Activated naive CD4-positive, alpha-beta T cell treated with anti-CD3 and anti-CD28 coated beads, Interleukin-2, amount 50 U/mL, for 24 hours (primary cell): ENCODE measurements around the gene C2.

Experiments used
- H3K27ac Mint-ChIP-seq: one replicate; pipeline ENCODE4 v1.8.0; 2021; ENCODE audit warnings: mild to moderate bottlenecking, mixed read lengths
- H3K27me3 Mint-ChIP-seq: one replicate; pipeline ENCODE4 v1.8.0; 2021; ENCODE audit warnings: mixed read lengths
- H3K36me3 Mint-ChIP-seq: one replicate; pipeline ENCODE4 v1.8.0; 2021; ENCODE audit warnings: mixed read lengths
- H3K4me1 Mint-ChIP-seq: one replicate; pipeline ENCODE4 v1.8.0; 2021; ENCODE audit warnings: mixed read lengths
- H3K4me3 Mint-ChIP-seq: one replicate; pipeline ENCODE4 v1.8.0; 2021; ENCODE audit warnings: mild to moderate bottlenecking, mixed read lengths
- H3K9me3 Mint-ChIP-seq: one replicate; pipeline ENCODE4 v1.8.0; 2021; ENCODE audit warnings: mixed read lengths

The C2 gene

GRCh38 chr6:31935021-31935420 lies 7.5 kb downstream of the C2 start:
- H3K4me1 Mint-ChIP-seq = no peaks in the 10 kb centered on the region
- H3K4me3 Mint-ChIP-seq = no peak overlapping the region
- H3K27ac Mint-ChIP-seq = no peak overlapping the region

GRCh38 chr6:31935823-31936222 lies 8.3 kb downstream of the C2 start:
- Mint-ChIP-seq H3K4me1 (no peaks in the 10 kb centered on the region), H3K9me3 (no peaks in the 10 kb centered on the region), H3K27ac (peak overlapping the region; percentile 30), H3K27me3 (peaks cover 3% of the 10 kb centered on the region), H3K4me3 (no peak overlapping the region), H3K36me3 (no peaks in the 10 kb centered on the region)

More at GRCh38 chr6:31935021-31935420, 7.5 kb downstream of the C2 start:
- Mint-ChIP-seq H3K36me3 (no peaks in the 10 kb centered on the region), H3K9me3 (no peaks in the 10 kb centered on the region), H3K27me3 (peaks cover 3% of the 10 kb centered on the region)

GRCh38 chr6:31940256-31940664 lies 12.7 kb downstream of the C2 start:
- Mint-ChIP-seq H3K4me3 (no peak overlapping the region), H3K27ac (no peak overlapping the region), H3K27me3 (peaks cover 2% of the 10 kb centered on the region), H3K36me3 (no peaks in the 10 kb centered on the region), H3K9me3 (no peaks in the 10 kb centered on the region), H3K4me1 (no peaks in the 10 kb centered on the region)

- Mint-ChIP-seq H3K4me3 (no peak overlapping the region), H3K36me3 (no peaks in the 10 kb centered on the region), H3K9me3 (no peaks in the 10 kb centered on the region), H3K4me1 (peaks cover 4% of the 10 kb centered on the region), H3K27me3 (peaks cover 2% of the 10 kb centered on the region), H3K27ac (no peak overlapping the region)
These were observed 16.2 kb downstream of the C2 start for GRCh38 chr6:31943742-31944141.

GRCh38 chr6:31945154-31945506 lies 17.6 kb downstream of the C2 start:
- no peaks in the 10 kb centered on the region for H3K36me3 Mint-ChIP-seq

GRCh38 chr6:31945507-31946369 lies 18.2 kb downstream of the C2 start, which contains the start of gene CFB:
Gene CFB (plus strand): TSS chr6:31946095. CDS start chr6:31946222, 127 bp downstream.
- Mint-ChIP-seq H3K4me3 (no peak within 1 kb of the TSS), H3K9me3 (no peaks in the 10 kb centered on the region), H3K36me3 (no peaks in the 10 kb centered on the region), H3K27ac (peak within 1 kb of the TSS; percentile 23), H3K4me1 (peaks cover 4% of the 10 kb centered on the region), H3K27me3 (peaks cover 2% of the 10 kb centered on the region)

More at GRCh38 chr6:31945154-31945506, 17.6 kb downstream of the C2 start:
- H3K4me3 Mint-ChIP-seq = no peak overlapping the region
- peak overlapping the region; percentile 23 for H3K27ac Mint-ChIP-seq
- H3K9me3 Mint-ChIP-seq = no peaks in the 10 kb centered on the region
- peaks cover 4% of the 10 kb centered on the region for H3K4me1 Mint-ChIP-seq
- peaks cover 2% of the 10 kb centered on the region for H3K27me3 Mint-ChIP-seq

GRCh38 chr6:31946370-31946885 lies 18.9 kb downstream of the C2 start:
- Mint-ChIP-seq H3K9me3 (no peaks in the 10 kb centered on the region), H3K27ac (no peak overlapping the region), H3K27me3 (peaks cover 2% of the 10 kb centered on the region), H3K36me3 (no peaks in the 10 kb centered on the region), H3K4me3 (no peak overlapping the region), H3K4me1 (peaks cover 4% of the 10 kb centered on the region)

- Mint-ChIP-seq H3K27ac (no peak overlapping the region), H3K4me3 (no peak overlapping the region), H3K4me1 (peaks cover 4% of the 10 kb centered on the region), H3K9me3 (no peaks in the 10 kb centered on the region), H3K27me3 (peaks cover 2% of the 10 kb centered on the region), H3K36me3 (no peaks in the 10 kb centered on the region)
These were observed 19.7 kb downstream of the C2 start for GRCh38 chr6:31947070-31947675.

- Mint-ChIP-seq H3K36me3 (peaks cover 3% of the 10 kb centered on the region), H3K4me3 (no peak overlapping the region), H3K4me1 (peaks cover 4% of the 10 kb centered on the region), H3K27me3 (no peaks in the 10 kb centered on the region), H3K9me3 (no peaks in the 10 kb centered on the region), H3K27ac (no peak overlapping the region)
These were observed 20.3 kb downstream of the C2 start for GRCh38 chr6:31947864-31948263.

- Mint-ChIP-seq H3K36me3 (peaks cover 5% of the 10 kb centered on the region), H3K9me3 (no peaks in the 10 kb centered on the region), H3K27ac (no peak overlapping the region), H3K27me3 (no peaks in the 10 kb centered on the region), H3K4me3 (no peak overlapping the region), H3K4me1 (peaks cover 4% of the 10 kb centered on the region)
These were observed 20.8 kb downstream of the C2 start for GRCh38 chr6:31948306-31948705.

GRCh38 chr6:31948753-31949413 lies 21.4 kb downstream of the C2 start:
- H3K27ac Mint-ChIP-seq = no peak overlapping the region
- no peak overlapping the region for H3K4me3 Mint-ChIP-seq
- H3K36me3 Mint-ChIP-seq = peaks cover 7% of the 10 kb centered on the region
- H3K27me3 Mint-ChIP-seq = no peaks in the 10 kb centered on the region
- H3K9me3 Mint-ChIP-seq = no peaks in the 10 kb centered on the region
- peaks cover 4% of the 10 kb centered on the region for H3K4me1 Mint-ChIP-seq

- Mint-ChIP-seq H3K4me1 (peaks cover 4% of the 10 kb centered on the region), H3K27ac (no peak overlapping the region), H3K4me3 (no peak overlapping the region), H3K36me3 (peaks cover 9% of the 10 kb centered on the region), H3K9me3 (no peaks in the 10 kb centered on the region), H3K27me3 (no peaks in the 10 kb centered on the region)
These were observed 22.5 kb downstream of the C2 start for GRCh38 chr6:31949926-31950548.

GRCh38 chr6:31952140-31952805 lies 24.8 kb downstream of the C2 start:
- Mint-ChIP-seq H3K27me3 (no peaks in the 10 kb centered on the region), H3K36me3 (peaks cover 9% of the 10 kb centered on the region), H3K4me3 (no peak overlapping the region), H3K27ac (no peak overlapping the region), H3K4me1 (peaks cover 3% of the 10 kb centered on the region), H3K9me3 (no peaks in the 10 kb centered on the region)

GRCh38 chr6:31952890-31953289 lies 25.4 kb downstream of the C2 start:
- Mint-ChIP-seq H3K36me3 (peaks cover 9% of the 10 kb centered on the region), H3K4me1 (peaks cover 9% of the 10 kb centered on the region), H3K4me3 (no peak overlapping the region), H3K27ac (peak overlapping the region; percentile 31), H3K9me3 (no peaks in the 10 kb centered on the region), H3K27me3 (no peaks in the 10 kb centered on the region)

GRCh38 chr6:31954511-31954910 lies 27.0 kb downstream of the C2 start:
- Mint-ChIP-seq H3K27me3 (no peaks in the 10 kb centered on the region), H3K9me3 (no peaks in the 10 kb centered on the region), H3K36me3 (peaks cover 10% of the 10 kb centered on the region), H3K27ac (no peak overlapping the region), H3K4me3 (no peak overlapping the region), H3K4me1 (peaks cover 20% of the 10 kb centered on the region)
